HS-5 (cell line): Measurements from ENCODE around the gene MCF2L2.
"Not testable (repeated sequence)": the region's sequence is repeated elsewhere in the genome, so short reads cannot be mapped to it uniquely, and the experiment has no call there.

Experiments used
- DNase-seq: peaks from one replicate; pipeline ENCODE4 v3.0.0-alpha.2; 2012; ENCODE audit warnings: low read depth

Gene MCF2L2

DNA sequence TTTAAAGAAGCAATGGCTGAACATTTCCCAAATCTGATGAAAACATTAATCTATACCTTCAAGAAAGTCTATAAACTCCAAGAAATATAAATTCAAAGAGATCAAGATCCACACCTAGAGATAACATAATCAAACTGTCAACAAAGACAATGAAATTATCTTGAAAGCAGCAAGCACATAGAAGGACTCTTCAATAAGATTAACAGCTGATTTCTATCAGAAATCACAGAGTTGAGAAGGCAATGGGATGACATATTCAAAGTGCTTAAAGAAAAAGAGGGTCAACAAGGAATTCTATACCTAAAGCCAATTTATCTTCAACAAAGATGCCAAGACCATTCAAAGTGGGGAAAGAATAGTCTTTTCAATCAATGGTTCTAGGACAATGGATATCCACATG lies 224.7 kb downstream of the MCF2L2 start:
- no peak for DNase-seq

DNA sequence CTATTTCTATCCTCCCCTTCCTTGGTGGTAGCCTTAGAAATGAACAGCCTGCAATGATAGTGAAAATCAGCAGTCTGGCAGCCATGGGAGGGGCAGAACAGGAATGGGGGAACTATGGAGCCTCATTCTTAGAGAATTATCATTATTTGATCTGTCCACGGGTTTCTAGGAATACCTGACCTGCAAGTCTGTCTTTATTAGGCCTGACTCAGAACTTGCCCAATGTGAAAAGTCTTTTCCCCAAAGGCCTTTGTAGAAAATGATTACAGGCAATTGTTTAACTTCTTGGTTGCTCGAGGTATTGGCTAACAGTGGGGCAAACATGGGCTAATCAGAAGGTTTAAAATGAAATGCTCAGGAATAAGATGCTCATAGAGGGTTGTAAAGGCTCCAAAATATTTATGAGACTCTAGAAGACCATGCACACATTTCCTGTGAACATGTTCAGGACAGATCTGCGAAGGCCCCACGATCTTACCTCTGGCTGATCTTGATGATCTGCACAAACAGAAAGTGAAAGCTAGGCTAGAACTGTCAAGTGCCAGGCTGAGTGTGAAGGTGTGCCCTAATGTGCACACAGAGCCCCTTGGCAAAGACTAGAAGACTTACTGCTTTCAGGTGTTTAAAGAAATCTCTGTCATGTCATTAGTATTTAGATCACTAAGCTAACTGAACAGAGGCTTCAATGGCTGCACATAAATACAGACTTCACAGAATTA lies 226.3 kb downstream of the MCF2L2 start:
- DNase-seq, result no peak

DNA sequence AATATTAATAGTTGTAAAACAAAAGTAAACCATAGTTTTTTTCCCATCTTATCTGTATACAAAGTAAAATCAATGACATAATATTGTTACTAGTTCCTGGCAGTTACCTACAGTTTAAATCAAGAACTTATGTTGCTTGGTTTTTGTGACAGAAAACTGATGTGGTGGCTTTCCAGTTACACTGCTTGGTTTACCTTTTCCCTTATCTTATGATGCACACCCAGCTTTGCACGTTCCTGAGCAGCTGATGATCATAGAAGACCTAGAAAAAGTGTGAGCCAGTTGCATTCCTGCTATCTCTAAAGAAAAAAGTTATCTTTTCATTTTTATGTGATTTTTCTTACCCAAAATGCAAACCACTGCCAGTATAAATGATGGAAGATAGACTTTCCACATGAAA lies 229.5 kb downstream of the MCF2L2 start:
- DNase-seq, result no peak

DNA sequence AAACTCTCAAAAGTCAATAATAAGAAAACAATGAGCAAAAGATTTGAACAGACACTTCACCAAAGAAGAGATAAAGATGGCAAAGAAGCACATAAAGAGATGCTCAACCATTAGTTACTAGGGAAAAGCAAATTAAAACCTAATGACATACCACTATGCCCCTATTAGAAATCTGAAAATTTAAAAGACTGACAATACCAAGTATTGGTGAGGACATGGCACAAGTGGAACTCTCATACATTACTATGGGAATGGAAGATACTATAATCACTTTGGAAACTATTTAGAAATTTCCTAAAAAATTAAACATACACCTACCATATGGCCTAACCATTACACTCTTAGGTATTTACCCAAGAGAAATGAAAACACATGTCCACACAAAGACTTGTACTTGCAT lies 230.7 kb downstream of the MCF2L2 start:
- no peak for DNase-seq

DNA sequence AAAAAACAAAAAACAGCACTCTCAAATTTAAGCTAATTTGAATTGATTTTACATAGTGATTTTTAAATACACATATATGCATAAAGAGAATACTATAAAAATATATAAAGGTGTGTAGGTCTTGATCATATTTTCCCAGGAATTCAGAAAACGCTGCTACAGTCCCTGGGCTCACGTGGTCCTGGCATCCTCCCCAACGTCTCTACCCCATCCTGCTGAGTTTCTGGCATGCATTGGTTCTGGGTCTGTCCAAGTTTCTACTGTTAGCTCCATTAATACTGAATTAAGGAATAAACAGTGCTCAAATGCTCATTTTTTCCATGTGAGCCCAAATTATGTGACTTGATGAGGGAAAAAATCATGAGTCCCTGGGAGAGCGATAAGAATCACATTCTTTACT lies 233.2 kb downstream of the MCF2L2 start:
- DNase-seq, result no peak

DNA sequence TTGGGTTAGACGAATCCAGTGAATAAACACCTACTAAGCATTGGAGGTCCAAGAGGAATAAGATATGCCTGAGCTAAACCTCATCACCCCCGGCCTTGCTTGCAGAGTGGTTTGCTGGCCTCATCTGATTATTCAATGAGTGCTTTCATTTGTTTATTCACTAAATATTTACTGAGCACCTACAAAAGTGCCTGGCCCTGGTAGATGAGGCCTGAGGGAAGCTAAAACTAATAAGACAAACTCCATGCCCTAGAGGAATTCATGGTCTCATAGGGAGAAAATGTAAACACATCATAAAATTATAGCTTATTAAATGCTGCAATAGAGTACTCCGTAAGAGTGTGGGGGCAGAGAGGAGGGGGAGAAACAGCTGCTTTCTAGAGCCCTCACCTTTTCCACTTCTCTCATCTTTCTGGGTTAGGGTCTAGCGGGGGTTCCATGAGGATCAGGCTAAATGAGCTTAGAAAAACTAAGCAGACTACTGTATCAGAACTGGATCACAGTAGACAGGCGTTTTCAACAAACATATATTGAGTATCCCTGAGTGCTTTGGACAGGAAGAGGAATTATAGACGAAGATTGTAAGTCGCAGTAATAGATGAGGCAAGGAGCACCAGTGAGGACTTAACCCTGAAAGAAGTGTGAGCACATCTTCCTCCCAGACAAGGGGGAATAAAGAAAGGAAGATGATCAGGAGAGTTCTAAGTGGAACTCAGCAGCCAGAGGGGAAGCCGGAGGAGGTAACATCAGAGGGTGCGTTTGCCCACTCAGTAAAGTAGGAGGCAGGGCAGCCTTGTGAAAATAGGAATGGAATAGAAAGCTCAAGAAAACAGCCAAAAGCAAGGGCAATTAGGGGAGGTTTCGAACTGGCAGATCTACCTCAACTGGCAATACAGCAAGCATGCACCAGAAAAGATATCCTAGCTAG lies 234.4 kb downstream of the MCF2L2 start:
- no peak for DNase-seq

DNA sequence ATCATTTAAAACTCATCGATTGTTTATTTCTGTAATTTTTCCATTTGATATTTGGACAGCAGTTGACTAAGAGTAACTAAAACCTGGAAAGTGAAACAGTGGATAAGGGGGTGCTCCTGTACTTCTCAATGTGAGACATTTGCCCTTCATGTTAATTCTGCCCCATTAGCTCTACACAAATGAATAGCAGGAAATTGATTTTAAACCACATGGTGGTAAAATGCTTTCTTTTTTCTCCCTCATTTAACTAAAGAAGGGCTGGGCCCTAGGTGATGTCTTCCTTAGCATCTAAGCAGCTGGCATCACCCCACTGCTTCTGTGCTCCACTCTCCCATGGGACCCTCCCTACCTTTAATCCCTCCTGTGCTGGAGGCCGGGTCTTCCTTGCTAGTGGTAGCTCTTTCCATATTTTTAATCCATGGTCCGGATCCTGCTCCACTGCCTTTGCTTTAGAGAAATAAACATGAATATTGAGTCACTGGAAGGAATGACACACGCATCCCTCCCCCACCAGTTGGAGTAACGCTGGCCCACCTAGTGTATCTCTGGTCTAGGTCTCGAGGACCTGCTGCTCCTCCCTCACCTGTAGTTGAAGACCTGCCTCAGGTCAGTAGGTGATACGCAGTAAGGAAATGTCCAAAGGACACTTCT lies 235.6 kb downstream of the MCF2L2 start:
- DNase-seq, result no peak

DNA sequence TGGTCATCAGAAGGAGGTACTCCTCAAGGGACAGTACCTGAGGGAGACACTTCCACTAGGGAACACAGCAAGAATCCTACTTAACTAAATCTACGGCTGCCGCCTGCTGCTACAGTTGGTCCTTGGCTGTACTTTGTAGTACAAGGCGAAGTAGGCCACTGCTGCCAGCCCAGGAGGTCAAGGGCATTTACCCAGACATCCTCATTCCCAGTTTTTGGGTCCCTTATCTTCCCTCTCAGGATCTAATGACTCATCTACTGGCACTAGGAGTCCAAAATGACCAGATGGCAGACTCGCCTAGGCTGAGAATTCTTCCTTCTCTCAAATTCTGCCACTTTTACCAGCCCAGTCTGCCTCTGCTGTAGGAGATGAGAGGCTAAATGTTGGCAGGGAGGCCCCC lies 238.8 kb downstream of the MCF2L2 start:
- no peak for DNase-seq

DNA sequence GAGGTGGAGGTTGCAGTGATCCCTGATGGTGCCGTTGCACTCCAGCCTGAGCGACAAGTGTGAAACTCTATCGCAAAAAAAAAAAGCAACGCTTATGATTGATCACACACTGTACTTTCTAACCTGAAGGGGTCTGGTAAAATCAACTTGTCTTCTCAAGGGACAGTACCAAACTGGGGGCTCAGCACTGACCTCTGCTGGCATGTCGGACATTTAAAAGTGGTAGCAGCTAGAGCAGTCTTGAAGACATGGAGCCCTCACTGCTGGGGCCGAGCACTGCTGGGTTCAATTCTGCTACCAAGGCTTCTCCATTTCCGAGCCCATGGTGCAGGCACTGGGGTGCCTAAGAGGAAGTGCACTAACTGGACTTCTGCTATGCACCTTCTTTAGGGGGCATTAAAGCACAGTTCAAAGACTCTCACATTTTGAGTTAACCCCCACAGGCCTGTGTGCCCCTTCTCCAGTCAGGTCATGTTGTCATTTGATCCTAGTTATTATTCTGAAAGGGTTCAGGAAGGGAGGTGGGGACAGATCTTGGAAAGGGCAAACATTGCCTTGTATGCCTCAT lies 239.4 kb downstream of the MCF2L2 start:
- DNase-seq, result no peak

DNA sequence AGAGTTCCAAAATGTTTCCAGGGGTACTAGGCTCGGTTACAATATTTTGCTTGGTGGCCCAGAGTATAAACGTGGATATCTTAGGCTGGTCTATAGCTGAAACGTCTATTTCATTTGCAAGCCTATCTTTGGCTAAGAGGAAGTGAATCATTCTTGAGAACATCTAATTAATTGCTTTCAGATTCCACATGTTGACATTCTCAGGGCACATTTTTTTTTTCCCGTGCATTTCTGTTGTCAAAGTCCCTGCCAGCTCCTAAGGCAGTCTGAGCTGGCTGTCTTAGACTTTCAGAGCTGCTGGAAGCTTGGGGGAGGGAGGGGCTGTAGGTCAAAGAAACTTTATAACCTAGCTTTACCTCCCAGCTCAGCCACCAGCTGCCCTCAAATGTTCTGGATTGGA lies 242.7 kb downstream of the MCF2L2 start:
- DNase-seq, result peak; percentile 74

DNA sequence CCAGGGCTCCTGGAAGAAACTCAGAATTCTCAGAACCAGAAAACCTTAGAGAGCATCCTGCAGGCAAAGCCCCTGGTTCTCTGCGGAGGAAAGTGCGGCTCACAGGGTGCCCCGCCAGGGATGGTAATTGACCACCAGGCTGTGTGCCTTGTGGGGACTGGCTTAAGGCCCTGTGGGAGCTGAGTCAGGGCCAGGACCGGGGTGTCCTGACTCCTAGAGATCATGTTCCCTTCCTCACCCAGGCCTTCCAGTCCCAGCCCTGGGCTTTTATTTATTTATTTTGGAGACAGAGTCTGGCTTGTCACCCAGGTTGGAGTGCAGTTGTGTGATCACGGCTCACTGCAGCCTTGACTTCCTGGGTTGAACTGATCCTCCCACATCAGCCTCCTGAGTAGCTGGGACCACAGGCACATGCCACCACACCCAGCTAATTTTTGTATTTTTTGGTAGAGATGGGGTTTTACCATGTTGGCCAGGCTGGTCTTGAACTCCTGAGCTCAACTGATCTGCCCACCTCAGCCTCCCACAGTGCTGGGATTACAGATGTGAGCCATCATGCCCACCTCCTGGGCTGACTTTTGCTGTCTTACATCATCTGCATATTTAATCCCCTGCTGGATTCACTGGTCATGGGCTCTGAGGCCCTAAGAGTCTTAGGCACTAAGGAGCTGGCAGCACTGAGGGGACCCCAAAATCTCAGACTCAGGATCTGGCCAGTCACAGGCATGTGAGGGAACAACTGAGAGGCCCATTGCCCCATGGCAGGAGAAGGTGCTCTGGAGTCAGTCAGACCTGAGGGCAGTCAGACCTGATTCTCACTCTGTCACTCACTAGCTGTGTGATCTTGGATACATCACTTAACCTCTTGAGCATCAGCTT lies 245.4 kb downstream of the MCF2L2 start:
- DNase-seq, result no peak

DNA sequence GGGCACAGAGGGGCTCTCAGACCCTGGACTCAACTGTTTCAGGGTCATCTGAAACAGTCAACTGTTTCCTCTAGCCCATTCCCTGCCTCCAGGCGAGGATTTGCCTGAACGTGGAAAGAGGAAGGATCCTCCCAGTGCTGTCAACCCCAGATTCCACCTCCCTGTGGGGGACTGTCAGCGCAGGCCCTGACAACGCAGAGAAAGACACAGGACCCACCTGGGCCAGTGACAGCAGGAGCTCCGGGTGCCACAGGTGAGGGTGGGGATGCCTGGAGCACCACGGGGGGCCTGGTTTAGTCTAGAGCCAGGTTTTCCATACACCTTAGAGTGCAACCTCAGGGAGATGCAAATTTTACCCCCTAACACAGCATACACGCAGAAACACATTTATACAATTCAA lies 246.3 kb downstream of the MCF2L2 start:
- no peak for DNase-seq

DNA sequence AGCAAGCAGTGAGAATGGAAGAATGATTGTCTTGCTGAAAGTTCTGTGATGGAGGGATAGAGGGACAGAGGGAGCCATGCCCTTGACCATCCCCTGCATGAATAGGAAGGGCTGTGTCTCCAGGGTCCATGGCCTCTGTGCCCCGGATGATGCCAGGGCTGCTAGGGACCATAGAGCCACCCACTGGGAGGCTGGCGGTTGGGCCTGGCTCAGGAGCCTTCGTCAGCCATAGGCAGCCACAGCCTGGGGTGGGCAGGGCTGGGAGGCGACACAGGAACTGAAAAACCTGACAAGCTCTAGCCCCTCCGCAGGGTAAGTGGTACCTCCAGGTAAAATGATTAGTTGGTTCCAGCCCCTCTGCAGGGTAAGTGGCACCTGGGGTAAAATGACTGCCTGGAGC lies 246.8 kb downstream of the MCF2L2 start:
- DNase-seq, result no peak

DNA sequence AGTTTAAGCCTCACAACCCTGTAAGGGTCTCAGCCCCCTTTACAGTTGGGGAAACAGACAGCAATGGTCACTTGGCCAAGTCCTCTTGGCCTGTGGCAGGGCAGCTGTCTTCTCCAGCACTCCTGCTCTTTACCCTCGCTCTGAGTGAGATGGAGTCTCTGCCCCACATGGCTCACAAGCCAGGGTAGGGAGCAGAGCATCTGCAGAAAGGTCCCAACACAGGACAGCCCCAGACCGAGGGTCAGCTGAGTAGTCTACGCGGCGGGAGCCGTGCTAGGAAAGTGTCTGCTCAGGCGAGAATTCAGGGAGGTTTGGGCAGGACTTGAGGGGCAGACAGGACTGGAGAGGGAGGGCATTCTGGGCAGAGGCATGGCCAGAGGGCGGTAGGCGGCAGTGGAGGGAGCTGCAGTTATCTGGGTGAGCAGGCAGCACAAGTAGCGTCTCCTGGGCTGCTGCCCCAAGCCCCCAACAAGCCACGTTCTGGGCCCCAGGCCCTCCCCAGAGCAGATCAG lies 247.6 kb downstream of the MCF2L2 start:
- DNase-seq, result no peak

DNA sequence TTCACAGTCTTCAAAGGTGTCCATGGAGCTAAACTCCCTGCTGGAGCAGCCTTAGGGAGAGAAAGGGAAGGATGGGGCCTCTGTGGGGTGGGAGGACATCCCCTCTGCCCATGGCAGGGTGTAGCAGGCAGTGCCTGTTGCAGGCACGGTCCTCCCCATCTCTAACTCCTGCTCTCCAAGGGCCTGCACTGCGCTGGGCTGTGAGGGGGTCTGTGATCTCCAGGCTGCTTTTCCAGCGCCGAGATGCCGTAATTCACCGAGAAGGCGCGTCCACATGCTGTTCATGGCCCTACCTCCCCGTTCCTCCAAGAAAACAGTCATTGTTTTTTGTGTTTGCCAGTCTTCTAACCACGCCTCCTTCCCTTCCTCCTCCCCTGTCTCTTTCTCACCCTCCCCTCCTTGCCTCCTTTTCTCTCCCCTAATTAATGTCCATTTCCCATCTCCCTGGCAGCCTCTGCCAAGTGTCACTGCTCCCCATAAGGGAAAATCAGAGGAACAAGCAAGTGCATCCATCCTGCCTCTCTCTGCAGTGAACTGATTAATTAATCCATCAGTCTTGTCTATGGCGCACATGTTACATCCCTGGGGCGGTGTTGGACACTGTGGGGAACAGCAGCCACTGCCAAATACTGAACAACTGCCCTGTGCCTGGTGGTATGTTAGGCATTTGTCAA lies 248.2 kb downstream of the MCF2L2 start:
- no peak for DNase-seq

DNA sequence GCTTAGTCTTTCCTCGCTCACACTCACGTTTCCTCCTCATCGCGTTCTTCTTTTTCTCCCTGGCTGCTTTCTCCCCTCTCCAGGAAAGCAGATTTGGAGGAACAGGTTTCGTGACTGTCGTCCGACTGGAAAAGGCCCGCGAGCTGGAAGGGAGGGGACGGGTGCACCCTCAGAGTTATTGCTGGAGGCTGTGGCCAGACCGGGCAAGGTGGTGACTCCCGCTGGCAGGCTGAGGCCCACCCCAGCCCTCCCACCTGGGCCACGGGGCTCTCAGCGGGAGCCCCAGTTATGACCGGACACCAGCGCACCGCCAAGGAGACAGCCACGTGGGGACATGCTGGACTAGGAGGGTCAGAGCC lies 248.9 kb downstream of the MCF2L2 start:
- DNase-seq, result not testable (repeated sequence)

DNA sequence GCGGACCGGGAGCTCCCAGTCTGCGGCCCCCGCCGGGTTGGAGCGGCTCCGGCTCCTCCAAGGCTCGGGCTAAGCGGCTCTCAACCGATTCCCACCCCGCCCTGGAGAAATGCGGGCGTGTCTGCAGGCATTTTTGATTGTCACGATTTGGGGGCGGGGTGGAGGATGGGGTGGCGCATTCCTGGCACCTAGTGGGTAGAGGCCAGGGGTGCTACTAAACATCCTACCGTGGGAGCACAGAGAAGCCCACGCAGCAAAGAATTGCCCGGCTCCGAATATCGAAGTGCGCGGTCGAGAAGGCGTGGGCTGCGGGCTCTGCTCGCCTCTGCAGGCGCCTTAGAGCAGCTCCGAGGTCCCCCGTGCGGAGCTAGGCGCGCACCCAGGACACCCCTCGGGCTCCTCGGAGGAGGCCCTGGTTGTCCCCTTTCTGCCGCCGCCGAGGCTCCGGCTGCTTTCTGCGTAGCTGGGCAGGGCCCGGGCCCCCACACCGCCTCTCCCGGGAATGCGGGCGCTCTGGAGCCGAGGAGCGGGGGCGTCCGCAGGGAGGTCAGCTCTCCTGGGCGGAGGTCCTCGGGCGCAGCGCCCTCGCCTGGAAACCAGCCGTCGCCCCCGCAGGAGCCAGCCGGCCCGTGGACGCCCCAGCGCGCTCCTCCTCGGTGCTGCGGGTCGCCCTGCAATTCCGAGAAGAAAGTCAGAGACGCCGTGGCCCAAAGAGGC lies 249.4 kb downstream of the MCF2L2 start:
- no peak for DNase-seq

DNA sequence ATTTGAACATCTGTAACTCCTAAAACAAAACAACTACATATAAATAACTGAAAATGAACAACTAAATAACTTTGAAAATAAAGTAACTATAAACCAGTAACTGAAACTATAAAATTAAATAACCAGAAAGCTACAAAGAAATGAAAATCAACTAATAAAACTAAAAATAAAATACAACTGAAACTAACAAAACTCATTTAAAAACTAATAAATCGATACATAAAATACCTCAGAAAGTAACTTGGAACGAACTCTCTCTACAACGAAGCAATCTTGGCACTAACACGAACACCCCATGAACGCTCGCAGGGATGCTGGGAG lies 249.9 kb downstream of the MCF2L2 start:
- no peak for DNase-seq

DNA sequence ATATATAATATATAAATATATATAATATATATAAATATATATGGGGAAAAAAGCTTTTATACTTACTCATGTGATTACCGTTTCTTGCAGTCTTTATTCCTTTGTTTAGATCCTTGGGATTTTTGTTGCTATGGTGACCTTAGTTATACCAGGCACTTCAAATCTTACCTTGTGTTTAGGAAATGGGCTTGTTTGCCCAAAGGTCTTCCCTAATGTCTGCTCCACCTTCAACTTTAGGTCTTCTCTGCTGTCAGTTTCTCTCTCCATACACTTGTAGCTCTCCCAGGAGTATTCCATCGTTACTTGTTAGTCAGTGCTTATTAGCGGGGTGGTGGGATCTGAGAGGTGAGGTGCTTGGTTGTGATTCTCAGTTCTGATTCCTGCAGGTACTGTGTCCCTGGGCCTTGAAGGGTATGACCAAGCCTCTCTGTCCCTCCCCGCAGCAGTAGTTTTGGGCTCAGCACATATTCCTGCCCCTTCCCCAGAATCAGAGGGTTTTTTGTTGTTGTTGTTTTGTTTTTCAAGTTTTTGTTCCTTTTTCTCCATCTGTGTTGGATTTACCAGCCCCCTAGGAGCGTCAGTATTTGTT lies 256.3 kb downstream of the MCF2L2 start:
- no peak for DNase-seq

DNA sequence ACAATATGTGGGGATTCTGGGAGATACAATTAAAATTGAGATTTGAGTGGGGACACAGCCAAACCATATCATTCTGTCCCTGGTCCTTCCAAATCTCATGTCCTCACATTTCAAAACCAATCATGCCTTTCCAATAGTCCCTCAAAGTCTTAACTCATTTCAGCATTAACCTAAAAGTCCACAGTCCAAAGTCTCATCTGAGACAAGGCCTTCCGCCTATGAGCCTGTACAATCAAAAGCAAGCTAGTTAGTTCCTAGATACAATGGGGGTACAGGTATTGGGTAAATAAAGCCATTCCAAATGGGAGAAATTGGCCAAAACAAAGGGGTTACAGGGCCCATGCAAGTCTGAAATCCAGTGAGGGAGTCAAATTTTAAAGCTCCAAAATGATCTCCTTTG lies 260.4 kb downstream of the MCF2L2 start:
- not testable (repeated sequence) for DNase-seq
